Urothelium cell line (cell line): ENCODE measurements around the gene SPATA32.
"Not testable (repeated sequence)": the region's sequence is repeated elsewhere in the genome, so short reads cannot be mapped to it uniquely, and the experiment has no call there.

Experiments
- DNase-seq: peaks from one replicate; pipeline ENCODE4 v3.0.0; 2011; ENCODE audit warnings: low spot score, mixed read lengths
- FAIRE-seq: peaks from 2 replicates; lab custom pipeline; 2011; peaks lifted over from hg19 to GRCh38; lab: Jason Lieb, UNC

Gene SPATA32

GRCh38 chr17:45261577-45262515, at the start of gene SPATA32:
TSS of gene SPATA32 (minus strand) at chr17:45262094. CDS start at chr17:45262016, 78 bp downstream.
- no peak for FAIRE-seq
- DNase-seq = no peak

DNA sequence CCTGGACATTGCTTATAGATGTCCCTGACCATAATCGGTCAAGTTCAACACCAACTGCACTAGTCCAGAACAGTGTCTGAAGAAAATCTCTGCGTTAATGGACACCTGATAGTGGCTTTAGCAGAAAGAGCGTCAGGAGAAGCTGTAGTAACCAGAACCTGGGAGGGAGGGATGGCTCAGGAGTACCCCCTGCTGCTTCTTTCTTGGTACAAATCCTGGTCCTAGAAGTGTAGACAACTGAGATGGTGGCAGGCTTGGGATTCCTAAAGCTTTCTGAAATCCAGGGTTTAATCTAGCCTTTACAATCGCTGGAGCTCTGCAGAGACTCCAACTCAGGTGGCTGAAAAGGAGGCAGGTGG, 49.5 kb upstream of the SPATA32 start:
- FAIRE-seq (no peak), DNase-seq (no peak)

GRCh38 chr17:45310380-45311324, 48.8 kb upstream of the SPATA32 start:
- no peak for FAIRE-seq
- no peak for DNase-seq

- FAIRE-seq (no peak), DNase-seq (no peak)
Measured at GRCh38 chr17:45309400-45309799, 47.5 kb upstream of the SPATA32 start.

DNA sequence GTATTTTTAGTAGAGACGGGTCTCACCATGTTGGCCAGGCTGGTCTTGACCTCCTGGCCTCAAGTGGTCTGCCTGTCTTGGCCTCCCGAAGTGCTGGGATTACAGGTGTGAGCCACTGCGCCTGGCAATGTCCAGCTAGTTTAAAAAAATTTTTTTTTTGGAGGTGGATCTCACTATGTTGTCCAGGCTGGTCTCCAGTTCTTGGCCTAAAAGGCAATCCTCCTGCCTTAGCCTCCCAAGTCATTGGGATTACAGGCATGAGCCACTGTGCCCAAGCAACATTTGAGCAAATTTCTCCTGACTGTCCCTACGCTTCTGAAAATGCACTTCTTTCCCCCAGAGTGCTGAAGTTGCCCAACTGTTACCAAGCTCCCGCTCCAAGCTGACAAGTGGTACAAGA, 46.9 kb upstream of the SPATA32 start:
- no peak for FAIRE-seq
- no peak for DNase-seq

- DNase-seq (no peak), FAIRE-seq (no peak)
Measured at GRCh38 chr17:45308016-45308365, 46.1 kb upstream of the SPATA32 start.

DNA sequence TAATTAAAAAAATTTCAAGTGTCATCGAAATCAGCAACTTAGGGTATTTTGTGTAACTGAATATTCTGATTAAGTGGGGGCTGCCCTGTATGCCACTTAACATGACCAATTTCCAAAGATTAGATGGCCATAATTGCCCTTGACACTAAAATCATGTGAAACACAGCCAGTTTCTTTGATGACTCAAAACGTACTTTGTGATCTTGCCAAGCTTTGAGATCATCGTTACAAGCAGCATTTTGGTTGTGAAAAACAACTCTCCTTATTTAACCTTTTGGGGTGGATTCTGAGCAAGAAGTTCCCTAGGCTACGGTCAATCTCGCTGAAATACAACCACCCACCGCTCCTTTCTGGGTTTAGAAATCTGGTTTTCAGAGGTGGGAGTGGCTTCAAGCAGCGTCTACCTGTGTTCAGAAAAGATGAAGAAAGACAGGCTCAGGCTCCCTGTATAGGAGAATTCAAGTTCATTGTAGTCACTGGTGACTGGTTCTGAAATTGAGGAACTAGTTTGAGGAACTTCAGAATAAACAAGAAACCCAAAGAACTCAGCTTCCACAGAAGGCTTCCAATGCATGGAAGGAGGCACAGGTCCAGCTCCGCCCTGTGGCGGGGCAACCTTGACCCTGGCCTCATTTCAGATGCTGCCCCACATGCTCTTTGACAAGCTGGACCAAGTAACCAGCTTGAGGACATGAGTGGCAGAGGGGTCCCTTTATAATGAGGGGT, 45.6 kb upstream of the SPATA32 start:
- DNase-seq = peak; percentile 36
- no peak for FAIRE-seq

- no peak for DNase-seq
- FAIRE-seq = no peak
Measured at GRCh38 chr17:45306623-45307022, 44.7 kb upstream of the SPATA32 start.

GRCh38 chr17:45306094-45306493, 44.2 kb upstream of the SPATA32 start:
- DNase-seq (no peak), FAIRE-seq (no peak)

DNA sequence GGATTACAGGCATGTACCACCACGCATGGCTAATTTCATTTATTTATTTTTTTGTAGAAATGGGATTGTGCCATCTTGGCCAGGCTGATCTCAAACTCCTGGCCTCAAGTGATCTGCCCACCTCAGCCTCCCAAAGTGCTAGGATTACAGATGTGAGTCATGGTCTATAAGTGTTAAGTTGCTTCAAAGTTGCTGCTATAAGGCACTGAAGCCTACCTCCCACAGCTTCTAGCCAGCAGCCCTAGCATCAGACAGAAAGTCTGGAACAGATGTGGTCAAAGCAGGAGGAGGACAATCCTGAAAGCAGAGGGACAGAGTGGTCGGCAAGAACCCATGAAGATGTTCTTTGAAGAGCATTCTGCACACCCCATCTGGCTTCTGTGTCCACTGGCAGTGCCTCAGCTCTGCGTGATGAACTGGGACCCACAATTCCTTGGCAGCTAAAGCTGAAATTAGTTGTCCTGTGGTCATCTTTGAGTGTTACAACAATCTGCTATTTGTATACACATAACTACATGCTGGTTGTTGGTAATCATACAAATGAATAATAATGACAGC, 43.7 kb upstream of the SPATA32 start:
- DNase-seq (no peak), FAIRE-seq (no peak)

GRCh38 chr17:45302649-45303173, 40.8 kb upstream of the SPATA32 start:
- FAIRE-seq = no peak
- DNase-seq = no peak

DNA sequence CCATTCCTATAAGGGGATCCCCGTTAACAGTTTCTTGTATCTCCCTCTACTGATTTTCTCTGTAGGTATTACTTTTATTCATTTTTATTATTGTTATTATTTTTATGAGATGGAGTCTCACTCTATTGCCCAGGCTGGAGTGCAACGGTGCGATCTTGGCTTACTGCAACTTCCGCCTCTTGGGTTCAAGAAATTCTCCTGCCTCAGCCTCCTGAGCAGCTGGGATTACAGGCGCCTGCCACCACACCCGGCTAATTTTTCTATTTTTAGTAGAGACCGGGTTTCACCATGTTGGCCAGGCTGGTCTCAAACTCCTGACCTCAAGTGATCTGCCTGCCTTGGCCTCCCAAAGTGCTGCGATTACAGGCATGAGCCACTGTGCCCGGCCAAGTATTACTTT, 40.3 kb upstream of the SPATA32 start:
- FAIRE-seq = not testable (repeated sequence)

DNA sequence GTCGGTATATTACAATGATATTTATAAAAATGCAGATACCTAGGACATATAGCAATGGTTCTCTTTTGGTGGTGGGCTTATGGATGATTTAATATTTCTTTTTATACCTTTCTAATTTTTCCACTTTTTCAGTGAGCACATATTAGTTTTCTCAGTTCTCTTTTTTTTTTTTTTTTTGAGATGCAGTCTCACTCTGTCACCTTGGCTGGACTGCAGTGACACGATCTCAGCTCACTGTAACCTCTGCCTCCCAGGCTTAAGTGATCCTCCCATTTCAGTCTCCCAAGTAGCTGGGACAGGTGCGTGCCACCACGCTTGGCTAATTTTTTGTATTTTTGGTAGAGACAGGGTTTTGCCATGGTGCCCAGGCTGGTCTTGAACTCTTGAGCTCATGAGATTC, 39.8 kb upstream of the SPATA32 start:
- DNase-seq (no peak), FAIRE-seq (no peak)

More for the DNA sequence above, 40.3 kb upstream of the SPATA32 start:
- not testable (repeated sequence) for DNase-seq

DNA sequence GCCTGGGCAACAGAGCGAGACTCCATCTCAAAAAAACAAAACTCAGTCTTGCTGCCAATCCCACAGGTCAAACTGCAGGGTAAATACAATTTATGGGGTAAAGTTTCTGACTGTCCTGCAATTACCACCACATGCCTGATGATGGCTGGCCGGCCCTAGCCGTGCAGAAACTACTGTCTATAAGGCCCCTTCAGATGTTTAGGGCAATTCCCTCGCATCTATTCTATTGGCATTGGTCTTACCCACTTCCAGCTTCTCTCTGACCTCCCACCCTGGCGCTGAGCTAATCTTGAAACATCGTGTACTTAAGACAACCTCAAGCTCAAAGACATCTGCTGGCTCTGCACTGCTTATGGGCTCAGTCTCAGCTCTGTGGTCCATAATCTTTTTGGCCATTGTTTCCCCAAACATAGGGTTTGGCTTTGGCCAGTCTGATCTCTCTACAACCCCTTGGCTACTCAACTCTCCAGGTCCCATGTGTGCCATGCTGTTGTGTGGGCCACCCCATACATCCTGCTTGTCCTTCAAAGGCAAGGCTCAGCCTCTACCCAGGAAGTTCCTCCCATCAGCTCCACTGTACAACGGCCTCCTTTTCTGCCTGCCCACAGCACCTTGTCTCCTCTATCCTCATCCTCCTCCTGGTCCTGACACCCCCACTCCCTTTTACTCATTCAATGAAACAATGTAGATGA, 38.3 kb upstream of the SPATA32 start:
- no peak for DNase-seq
- no peak for FAIRE-seq

GRCh38 chr17:45299361-45299760, 37.5 kb upstream of the SPATA32 start:
- no peak for FAIRE-seq
- no peak for DNase-seq

DNA sequence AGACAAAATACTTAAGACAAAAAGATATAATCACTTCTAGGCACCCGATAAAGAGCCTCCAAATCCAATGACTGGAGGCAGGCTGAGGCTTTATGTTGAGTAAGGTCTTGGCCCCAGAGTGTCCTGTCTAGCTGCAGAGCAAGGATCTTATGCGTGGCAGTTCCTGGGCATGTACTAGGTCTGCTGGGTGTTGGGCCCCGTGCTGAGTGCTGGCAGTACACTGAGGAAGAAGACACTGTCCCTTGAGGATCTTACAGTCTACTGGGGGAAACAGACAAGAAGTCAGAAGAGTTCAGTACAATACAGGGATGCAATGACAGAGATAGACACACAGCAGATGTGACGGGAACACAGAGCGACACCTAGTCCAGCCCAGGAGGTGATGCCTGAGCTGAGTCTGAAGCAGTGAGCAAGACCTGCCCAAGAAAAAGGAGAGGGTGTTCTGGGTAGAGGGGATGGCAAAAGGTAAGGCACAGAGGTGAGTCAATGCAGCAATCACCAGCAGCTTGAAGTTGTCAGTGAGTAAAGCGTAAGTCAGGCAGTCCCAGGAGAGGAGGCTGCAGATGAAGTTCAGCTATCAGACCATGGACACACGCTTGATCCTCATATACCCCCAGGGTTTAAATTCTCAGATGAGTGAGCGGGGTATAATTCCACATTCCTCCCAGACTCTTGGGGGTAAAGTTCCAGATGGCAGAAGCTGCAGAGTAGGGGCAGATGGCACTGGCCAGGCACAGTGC, 36.8 kb upstream of the SPATA32 start:
- no peak for FAIRE-seq
- DNase-seq = no peak

GRCh38 chr17:45296833-45297124, 34.9 kb upstream of the SPATA32 start:
- FAIRE-seq = no peak
- DNase-seq = no peak

DNA sequence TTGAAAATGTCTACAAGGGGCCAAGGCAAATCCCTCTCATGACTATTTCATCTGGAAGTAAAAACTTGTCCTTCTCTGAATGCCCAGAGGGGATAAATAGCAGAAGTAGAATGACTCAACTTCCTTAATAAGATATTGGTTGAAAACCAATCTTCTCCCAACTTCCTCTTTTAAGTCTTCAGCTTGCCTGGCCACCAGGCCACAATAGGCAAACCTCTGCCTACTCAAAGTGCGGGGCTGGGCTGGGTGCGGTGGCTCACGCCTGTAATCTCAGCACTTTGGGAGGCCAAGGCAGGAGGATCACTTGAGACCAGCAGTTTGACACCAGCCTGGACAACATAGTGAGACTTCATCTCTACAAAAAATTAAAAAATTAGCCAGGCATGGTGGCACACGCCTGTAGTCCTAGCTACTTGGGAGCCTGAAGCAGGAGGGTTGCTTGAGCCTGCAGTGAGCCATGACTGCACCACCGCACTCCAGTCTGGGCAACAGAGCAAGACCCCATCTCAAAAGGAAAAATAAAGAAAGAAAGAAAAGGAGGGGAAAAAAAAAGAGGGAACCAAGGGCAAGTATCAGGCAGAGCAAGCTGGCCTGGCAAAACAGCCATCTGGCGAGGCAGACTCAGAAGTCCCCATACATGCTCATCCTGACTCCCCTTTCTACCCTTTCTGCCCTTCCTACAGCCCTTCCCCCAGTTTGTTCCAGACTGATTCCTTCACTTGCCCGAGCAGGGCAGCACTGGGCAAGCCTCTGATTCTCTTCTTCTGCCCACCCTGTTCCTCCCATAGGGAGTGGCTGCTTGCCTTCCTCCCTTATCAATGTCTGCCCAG, 34.3 kb upstream of the SPATA32 start:
- FAIRE-seq = no peak
- DNase-seq = no peak

DNA sequence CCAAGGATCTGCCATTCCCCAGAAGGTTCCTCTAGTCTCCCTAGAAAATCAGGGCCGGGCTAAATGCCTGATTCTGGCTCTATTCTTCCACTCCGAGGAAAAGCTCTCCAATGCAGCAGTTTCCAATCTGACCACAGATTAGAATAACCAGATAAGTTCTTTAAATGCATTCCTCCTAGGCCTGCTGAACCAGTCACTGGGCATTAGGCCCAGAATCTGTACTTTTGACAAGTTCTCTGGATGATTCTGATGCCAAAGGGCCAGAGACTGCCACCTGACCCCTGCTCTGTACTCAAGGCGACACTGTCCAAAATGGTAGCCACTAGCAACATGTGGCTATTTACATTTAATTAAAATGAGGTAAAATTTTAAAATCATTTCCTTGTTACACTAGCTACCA, 32.6 kb upstream of the SPATA32 start:
- no peak for FAIRE-seq
- DNase-seq = no peak
